ENCODE results near the gene PSTK.

PSTK gene

GRCh38 chr10:122992031-122992585, 11.9 kb downstream of the PSTK start:
- DNase-seq, result no peak

GRCh38 chr10:122993797-122994336, 13.7 kb downstream of the PSTK start:
- DNase-seq, result no peak

- DNase-seq, result no peak
Measured at GRCh38 chr10:122995936-122996335, 15.7 kb downstream of the PSTK start.

- no peak for DNase-seq
Measured at GRCh38 chr10:122997864-122998263, 17.7 kb downstream of the PSTK start.

GRCh38 chr10:122998360-122998917, 18.2 kb downstream of the PSTK start:
- DNase-seq, result no peak

GRCh38 chr10:122998934-122999333, 18.7 kb downstream of the PSTK start:
- DNase-seq, result no peak

- no peak for DNase-seq
Measured at GRCh38 chr10:122999347-122999746, 19.1 kb downstream of the PSTK start.

- no peak for DNase-seq
Measured at GRCh38 chr10:123000155-123000554, 20.0 kb downstream of the PSTK start.

- DNase-seq, result no peak
Measured at GRCh38 chr10:123001370-123001769, 21.2 kb downstream of the PSTK start.

- DNase-seq, result no peak
Measured at GRCh38 chr10:123004298-123004697, 24.1 kb downstream of the PSTK start.

- DNase-seq, result peak; percentile 17
Measured at GRCh38 chr10:123007558-123008354, 27.6 kb downstream of the PSTK start.

- peak; percentile 93 for DNase-seq
Measured at GRCh38 chr10:123008355-123009104, 28.3 kb downstream of the PSTK start, which contains the start of the genes ACADSB and IKZF5. Gene ACADSB (plus strand): TSS chr10:123009006. CDS start chr10:123009030, 24 bp downstream. Gene IKZF5 (minus strand): TSS chr10:123008795. CDS start chr10:122998625, 10,170 bp downstream.

- no peak for DNase-seq
Measured at GRCh38 chr10:123009105-123009820, 29.1 kb downstream of the PSTK start.

- no peak for DNase-seq
Measured at GRCh38 chr10:123011987-123012386, 31.8 kb downstream of the PSTK start.

- DNase-seq, result no peak
Measured at GRCh38 chr10:123013456-123014419, 33.5 kb downstream of the PSTK start.

GRCh38 chr10:123014772-123015171, 34.6 kb downstream of the PSTK start:
- no peak for DNase-seq

GRCh38 chr10:123016228-123016627, 36.0 kb downstream of the PSTK start:
- DNase-seq, result no peak

GRCh38 chr10:123017421-123018165, 37.4 kb downstream of the PSTK start:
- no peak for DNase-seq

- no peak for DNase-seq
Measured at GRCh38 chr10:123018531-123018930, 38.3 kb downstream of the PSTK start.

- no peak for DNase-seq
Measured at GRCh38 chr10:123019264-123019663, 39.1 kb downstream of the PSTK start.
